Natural killer cell (primary cell): ENCODE data around the gene AP3S2. TPM values are rescaled to one million over a fixed set of nuclear protein-coding genes. Genes with fewer than 3 reads are reported as not detected.
A peak's percentile ranks its signal among the peaks of the same experiment; 100 is the strongest.

Experiments
- ATAC-seq, 3 donors: fragments of 150-1000 bp in 2 of 3; fragments of 200-7000 bp in 1 of 3; cut with Tn5 transposase; 1 replicate in 1 of 3; 2 replicates in 2 of 3; pipeline ENCODE4 v1.10.0; 2021; ENCODE audit warnings: mild to moderate bottlenecking in 2 of 3, moderate library complexity in 2 of 3
- DNase-seq, 2 donors: peaks; one replicate each; pipeline versions ENCODE4 v3.0.0 to v3.0.0-alpha.2; 2013 to 2021; ENCODE audit warnings: mixed read lengths in 1 of 2
- H3K27ac ChIP-seq: one replicate; pipeline ENCODE4 v1.5.1; 2013; ENCODE audit warnings: mild to moderate bottlenecking, low read length
- H3K27me3 ChIP-seq: one replicate; pipeline ENCODE4 v1.6.1; 2013; ENCODE audit warnings: low read length; ENCODE audit not compliant: control insufficient read depth, insufficient read depth
- H3K36me3 ChIP-seq: one replicate; pipeline ENCODE4 v1.6.1; 2013; ENCODE audit warnings: low read length; ENCODE audit not compliant: control insufficient read depth, insufficient read depth
- H3K4me1 ChIP-seq: one replicate; pipeline ENCODE4 v1.6.1; 2013; ENCODE audit warnings: low read length; ENCODE audit not compliant: control insufficient read depth, insufficient read depth
- H3K4me3 ChIP-seq: one replicate; pipeline ENCODE4 v1.5.1; 2013; ENCODE audit warnings: low read length
- H3K9me3 ChIP-seq: one replicate; pipeline ENCODE4 v1.6.1; 2013; ENCODE audit warnings: low read length; ENCODE audit not compliant: control insufficient read depth, insufficient read depth
- H3K27ac Mint-ChIP-seq, 2 donors: one replicate each; pipeline ENCODE4 v1.8.0; 2022; ENCODE audit warnings: mild to moderate bottlenecking in 2 of 2, mixed read lengths in 2 of 2, moderate library complexity in 1 of 2
- H3K27me3 Mint-ChIP-seq, 2 donors: one replicate each; pipeline ENCODE4 v1.8.0; 2022; ENCODE audit warnings: low read depth in 2 of 2, mixed read lengths in 2 of 2
- H3K36me3 Mint-ChIP-seq: one replicate; pipeline ENCODE4 v1.8.0; 2022; ENCODE audit warnings: mixed read lengths
- H3K4me1 Mint-ChIP-seq, 2 donors: one replicate each; pipeline ENCODE4 v1.8.0; 2022; ENCODE audit warnings: mixed read lengths in 2 of 2
- H3K4me3 Mint-ChIP-seq: one replicate; pipeline ENCODE4 v1.8.0; 2022; ENCODE audit warnings: mild to moderate bottlenecking, moderate library complexity, mixed read lengths
- H3K9me3 Mint-ChIP-seq, 2 donors: one replicate each; pipeline ENCODE4 v1.8.0; 2022; ENCODE audit warnings: mixed read lengths in 2 of 2
- WGBS: methylation state at CpG from one replicate; pipeline ENCODE4 v1.1.7; 2013; ENCODE audit warnings: missing lambda C conversion rate; ENCODE audit not compliant: insufficient coverage; 5-methylcytosine and 5-hydroxymethylcytosine counted together
- intact Hi-C: fragments of 100-400 bp; cut with micrococcal nuclease; formaldehyde crosslinking; loops from one replicate; pipeline ENCODE4 v1.14.2; 2022
- total RNA-seq, 4 donors: library from RNA; stranded (reverse); fragments of 120-200 nt in 1 of 4; gene quantifications; one replicate each; pipeline versions ENCODE4 v1.2.3 to v1.2.4, GENCODE V29; 2013 to 2022
- TF ChIP-seq, protein P1 (sequence below): fragments of 200-600 bp; IDR thresholded peaks from one replicate; pipeline ENCODE4 v1.8.0; 2022; ENCODE audit warnings: antibody characterized with exemption

AP3S2 gene
- total RNA-seq, 3 donors from 2014 or later (not counting 1 experiment from before 2014, with no cell fraction given), result 28.4 to 38.2 (median 36.8) TPM

DNA sequence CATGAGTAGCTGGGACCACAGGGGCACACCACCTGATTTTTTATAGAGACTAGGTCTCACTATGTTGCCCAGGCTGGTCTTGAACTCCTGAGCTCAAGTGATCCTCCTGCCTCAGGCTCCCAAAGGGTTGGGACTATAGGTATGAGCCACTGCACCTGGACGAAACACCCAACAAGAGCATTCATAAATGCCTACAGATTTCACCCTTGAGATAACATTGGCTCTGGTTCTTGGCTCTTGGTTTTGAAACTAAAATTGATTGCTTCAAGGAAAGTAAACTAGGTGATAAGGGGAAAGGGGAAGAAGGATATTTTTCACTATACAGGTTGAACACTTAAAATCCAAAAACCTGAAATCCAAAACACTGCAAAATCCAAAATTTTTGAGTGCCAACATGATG is 10.3 kb downstream of the AP3S2 start:
- no peak overlapping the region for H3K4me3 Mint-ChIP-seq
- no peaks in the 10 kb centered on the region for H3K9me3 Mint-ChIP-seq
- no peaks in the 10 kb centered on the region for H3K27me3 Mint-ChIP-seq
- WGBS, result 100% methylated on average over 1 of the region's 1 CpG
- Histone ChIP-seq H3K27ac (no peak overlapping the region), H3K36me3 (peaks cover 44% of the 10 kb centered on the region), H3K4me1 (no peaks in the 10 kb centered on the region), H3K4me3 (no peak overlapping the region), H3K9me3 (no peaks in the 10 kb centered on the region), H3K27me3 (no peaks in the 10 kb centered on the region)
- intact Hi-C loops, result no loop called here
- H3K4me1 Mint-ChIP-seq, result no peaks in the 10 kb centered on the region
- H3K27ac Mint-ChIP-seq, result peak overlapping the region in 1 of 2 donors; percentile 10
- peaks cover 10% of the 10 kb centered on the region for H3K36me3 Mint-ChIP-seq
- ATAC-seq (no peak), DNase-seq (no peak)
- TF ChIP-seq, protein P1, sequence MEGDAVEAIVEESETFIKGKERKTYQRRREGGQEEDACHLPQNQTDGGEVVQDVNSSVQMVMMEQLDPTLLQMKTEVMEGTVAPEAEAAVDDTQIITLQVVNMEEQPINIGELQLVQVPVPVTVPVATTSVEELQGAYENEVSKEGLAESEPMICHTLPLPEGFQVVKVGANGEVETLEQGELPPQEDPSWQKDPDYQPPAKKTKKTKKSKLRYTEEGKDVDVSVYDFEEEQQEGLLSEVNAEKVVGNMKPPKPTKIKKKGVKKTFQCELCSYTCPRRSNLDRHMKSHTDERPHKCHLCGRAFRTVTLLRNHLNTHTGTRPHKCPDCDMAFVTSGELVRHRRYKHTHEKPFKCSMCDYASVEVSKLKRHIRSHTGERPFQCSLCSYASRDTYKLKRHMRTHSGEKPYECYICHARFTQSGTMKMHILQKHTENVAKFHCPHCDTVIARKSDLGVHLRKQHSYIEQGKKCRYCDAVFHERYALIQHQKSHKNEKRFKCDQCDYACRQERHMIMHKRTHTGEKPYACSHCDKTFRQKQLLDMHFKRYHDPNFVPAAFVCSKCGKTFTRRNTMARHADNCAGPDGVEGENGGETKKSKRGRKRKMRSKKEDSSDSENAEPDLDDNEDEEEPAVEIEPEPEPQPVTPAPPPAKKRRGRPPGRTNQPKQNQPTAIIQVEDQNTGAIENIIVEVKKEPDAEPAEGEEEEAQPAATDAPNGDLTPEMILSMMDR, result no peak

DNA sequence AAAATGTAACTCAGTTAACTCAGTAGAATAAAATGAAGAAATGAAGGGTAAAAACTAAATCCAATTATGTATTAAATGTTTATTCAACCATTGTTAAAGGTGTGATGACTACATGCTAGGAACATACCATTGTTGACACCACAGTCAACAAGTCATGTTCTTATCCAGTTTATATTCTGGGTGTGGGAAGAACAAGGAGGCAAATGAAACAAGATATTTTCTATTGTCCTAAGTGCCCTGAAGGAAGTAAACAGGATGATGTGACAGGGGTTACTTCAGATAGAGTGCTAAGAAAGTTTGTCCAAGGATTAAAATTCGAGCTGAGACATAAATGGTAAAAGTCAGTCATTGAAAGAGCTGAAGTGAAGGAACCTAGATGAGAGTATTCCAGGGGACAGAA is 13.1 kb downstream of the AP3S2 start:
- H3K4me1 Mint-ChIP-seq, result peaks cover 0 to 5% of the 10 kb centered on the region in 2 donors
- intact Hi-C loops, result no loop called here
- Histone ChIP-seq H3K27ac (no peak overlapping the region), H3K4me1 (no peaks in the 10 kb centered on the region), H3K36me3 (peaks cover 28% of the 10 kb centered on the region), H3K27me3 (no peaks in the 10 kb centered on the region), H3K4me3 (no peak overlapping the region), H3K9me3 (no peaks in the 10 kb centered on the region)
- peaks cover 23% of the 10 kb centered on the region for H3K36me3 Mint-ChIP-seq
- no peak overlapping the region for H3K27ac Mint-ChIP-seq
- TF ChIP-seq, protein P1, result no peak
- no peaks in the 10 kb centered on the region for H3K27me3 Mint-ChIP-seq
- DNase-seq, result no peak
- no peak for ATAC-seq
- 97% methylated on average over 1 of the region's 1 CpG for WGBS
- no peak overlapping the region for H3K4me3 Mint-ChIP-seq
- no peaks in the 10 kb centered on the region for H3K9me3 Mint-ChIP-seq

DNA sequence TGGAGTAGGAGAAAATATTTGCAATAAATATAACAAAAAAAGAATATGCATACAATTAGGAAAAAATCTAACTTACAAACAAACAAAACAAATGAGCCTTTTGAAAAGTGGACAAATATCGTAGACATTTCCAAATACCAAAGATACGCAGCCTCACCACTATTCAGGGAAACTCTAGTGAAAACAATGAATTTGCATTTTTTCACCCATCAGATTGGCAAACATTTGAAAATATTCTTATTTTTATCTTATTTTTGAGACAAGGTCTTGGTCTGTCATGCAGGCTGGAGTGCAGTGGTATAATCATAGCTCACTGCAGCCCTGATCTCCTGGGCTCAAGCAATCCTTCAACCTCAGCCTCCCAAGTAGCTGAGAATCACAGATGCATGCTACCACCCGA is 15.5 kb downstream of the AP3S2 start:
- H3K27ac ChIP-seq, result no peak overlapping the region

DNA sequence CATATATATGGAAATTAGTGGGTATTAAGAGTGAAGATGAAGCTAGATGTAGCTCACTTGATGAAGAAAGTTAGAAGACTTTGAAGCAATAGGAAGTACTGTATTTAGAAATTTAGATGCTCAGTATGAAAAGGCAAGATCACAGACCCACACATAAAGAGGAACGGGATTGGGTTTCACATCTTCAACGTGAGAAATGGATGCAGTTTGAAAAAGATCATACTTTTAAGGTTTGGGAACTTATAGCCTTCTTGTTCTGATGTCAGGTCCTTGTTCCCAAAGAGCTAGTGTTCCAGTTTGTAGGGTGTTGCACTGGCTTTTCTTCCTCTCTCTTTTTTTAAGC is 16.7 kb downstream of the AP3S2 start:
- Mint-ChIP-seq H3K27me3 (no peaks in the 10 kb centered on the region), H3K36me3 (peaks cover 16% of the 10 kb centered on the region), H3K27ac (no peak overlapping the region)

More for the DNA sequence above, 15.5 kb downstream of the AP3S2 start:
- intact Hi-C loops, result no loop called here
- 90% methylated on average over 3 of the region's 3 CpGs for WGBS
- Histone ChIP-seq H3K4me1 (peaks cover 3% of the 10 kb centered on the region), H3K9me3 (no peaks in the 10 kb centered on the region), H3K36me3 (peaks cover 14% of the 10 kb centered on the region), H3K27me3 (no peaks in the 10 kb centered on the region), H3K4me3 (no peak overlapping the region)
- ATAC-seq (no peak), DNase-seq (no peak)
- Mint-ChIP-seq H3K4me3 (no peak overlapping the region), H3K9me3 (no peaks in the 10 kb centered on the region), H3K27ac (no peak overlapping the region), H3K27me3 (no peaks in the 10 kb centered on the region), H3K36me3 (peaks cover 20% of the 10 kb centered on the region), H3K4me1 (peaks cover 4 to 5% of the 10 kb centered on the region in 2 donors)
- TF ChIP-seq, protein P1, result no peak

More for the DNA sequence above, 16.7 kb downstream of the AP3S2 start:
- H3K4me1 Mint-ChIP-seq, result peaks cover 4 to 5% of the 10 kb centered on the region in 2 donors
- ATAC-seq (no peak), DNase-seq (no peak)
- no peak overlapping the region for H3K4me3 Mint-ChIP-seq
- H3K27me3 ChIP-seq, result no peaks in the 10 kb centered on the region
- intact Hi-C loops, result no loop called here
- H3K9me3 ChIP-seq, result no peaks in the 10 kb centered on the region
- H3K4me3 ChIP-seq, result no peak overlapping the region
- H3K36me3 ChIP-seq, result peaks cover 6% of the 10 kb centered on the region
- H3K27ac ChIP-seq, result no peak overlapping the region
- H3K9me3 Mint-ChIP-seq, result no peaks in the 10 kb centered on the region
- TF ChIP-seq, protein P1, result no peak
- peaks cover 3% of the 10 kb centered on the region for H3K4me1 ChIP-seq
- 83% methylated on average over 2 of the region's 2 CpGs for WGBS
